Left kidney (tissue), 2 donors: Measurements from ENCODE around the gene DAPK1. TPM values are rescaled to one million over a fixed set of nuclear protein-coding genes. Genes with fewer than 3 reads are reported as not detected.

Experiments
- DNase-seq: peaks from one replicate; pipeline ENCODE4 v3.0.0-alpha.2; 2013
- polyA plus RNA-seq: library from polyadenylated mRNA; unstranded; fragments of 120-200 nt; gene quantifications from one replicate; pipeline ENCODE4 v1.2.1, GENCODE V29; 2013; ENCODE audit not compliant: insufficient read length

DAPK1 gene
- polyA plus RNA-seq, 1 donor, result 92.1 TPM

- no peak for DNase-seq
Observed at GRCh38 chr9:87592554-87593358, 95.1 kb downstream of the DAPK1 start.

- DNase-seq, result no peak
Observed at GRCh38 chr9:87593359-87593980, 95.8 kb downstream of the DAPK1 start.

- DNase-seq, result no peak
Observed at GRCh38 chr9:87594194-87594593, 96.5 kb downstream of the DAPK1 start.

- DNase-seq, result no peak
Observed at GRCh38 chr9:87594662-87595061, 97.0 kb downstream of the DAPK1 start.

- no peak for DNase-seq
Observed at GRCh38 chr9:87595610-87596009, 97.9 kb downstream of the DAPK1 start.

- no peak for DNase-seq
Observed at GRCh38 chr9:87596862-87597261, 99.2 kb downstream of the DAPK1 start.

GRCh38 chr9:87597710-87598443 is 100.2 kb downstream of the DAPK1 start:
- no peak for DNase-seq

- DNase-seq, result no peak
Observed at GRCh38 chr9:87599901-87600610, 102.4 kb downstream of the DAPK1 start.

- no peak for DNase-seq
Observed at GRCh38 chr9:87601176-87601575, 103.5 kb downstream of the DAPK1 start.

GRCh38 chr9:87601595-87601994 is 103.9 kb downstream of the DAPK1 start:
- DNase-seq, result no peak

- no peak for DNase-seq
Observed at GRCh38 chr9:87602933-87603643, 105.4 kb downstream of the DAPK1 start.

GRCh38 chr9:87603854-87604490 is 106.3 kb downstream of the DAPK1 start:
- no peak for DNase-seq

GRCh38 chr9:87604886-87605588 is 107.4 kb downstream of the DAPK1 start:
- DNase-seq, result no peak

GRCh38 chr9:87605676-87606075 is 108.0 kb downstream of the DAPK1 start:
- DNase-seq, result no peak

- no peak for DNase-seq
Observed at GRCh38 chr9:87606841-87607521, 109.3 kb downstream of the DAPK1 start.

- no peak for DNase-seq
Observed at GRCh38 chr9:87607859-87608258, 110.2 kb downstream of the DAPK1 start.

- no peak for DNase-seq
Observed at GRCh38 chr9:87609002-87609401, 111.3 kb downstream of the DAPK1 start.

- DNase-seq, result no peak
Observed at GRCh38 chr9:87609486-87609885, 111.8 kb downstream of the DAPK1 start.

- no peak for DNase-seq
Observed at GRCh38 chr9:87610200-87611155, 112.8 kb downstream of the DAPK1 start.
